Keratinocyte (primary cell): ENCODE data around the gene DGCR8. TPM values are rescaled to one million over a fixed set of nuclear protein-coding genes. Genes with fewer than 3 reads are reported as not detected.

ENCODE experiments used
- DNase-seq: peaks from one replicate; pipeline ENCODE4 v3.0.0-alpha.2; 2011; ENCODE audit warnings: low read depth, missing footprints, low spot score
- FAIRE-seq: peaks from 2 replicates; lab custom pipeline; 2011; peaks lifted over from hg19 to GRCh38; lab: Jason Lieb, UNC
- H2AFZ ChIP-seq: 2 replicates; pipeline ENCODE4 v1.6.0; 2012; ENCODE audit warnings: low read length, control low read depth, inconsistent platforms; ENCODE audit not compliant: control insufficient read depth
- H3K27ac ChIP-seq: 2 replicates; pipeline ENCODE4 v1.5.1; 2011; ENCODE audit warnings: low read length; ENCODE audit not compliant: control insufficient read depth, insufficient read depth
- H3K27me3 ChIP-seq: 3 replicates; pipeline ENCODE4 v1.6.0; 2011; ENCODE audit warnings: low read length; ENCODE audit not compliant: control insufficient read depth, insufficient read depth; ENCODE audit errors: extremely low read depth
- H3K36me3 ChIP-seq, 2 experiments: 2 replicates in 1 of 2; 3 replicates in 1 of 2; pipeline ENCODE4 v1.5.1; 2011; ENCODE audit warnings: low read length in 2 of 2, mild to moderate bottlenecking in 1 of 2; ENCODE audit not compliant: control insufficient read depth in 2 of 2, insufficient read depth in 2 of 2; ENCODE audit errors: extremely low read depth in 1 of 2
- H3K4me1 ChIP-seq: 3 replicates; pipeline ENCODE4 v1.5.1; 2011; ENCODE audit warnings: low read length; ENCODE audit not compliant: control insufficient read depth, insufficient read depth; ENCODE audit errors: extremely low read depth
- H3K4me2 ChIP-seq: 3 replicates; pipeline ENCODE4 v1.6.0; 2011; ENCODE audit warnings: low read depth, low read length; ENCODE audit not compliant: control insufficient read depth, insufficient read depth; ENCODE audit errors: extremely low read depth
- H3K4me3 ChIP-seq, 3 experiments: fragments of 200-600 bp in 1 of 3; sonication (generic) in 1 of 3; 2 replicates in 2 of 3; 3 replicates in 1 of 3; pipeline ENCODE4 v1.5.1; 2011 to 2016; ENCODE audit warnings: low read length in 3 of 3, mild to moderate bottlenecking in 3 of 3, control low read depth in 2 of 3, inconsistent platforms in 1 of 3, low read depth in 1 of 3, mixed read lengths in 1 of 3, mixed run types in 1 of 3, moderate library complexity in 1 of 3; ENCODE audit not compliant: control insufficient read depth in 2 of 3, insufficient read depth in 2 of 3; ENCODE audit errors: extremely low read depth in 1 of 3
- H3K79me2 ChIP-seq: 2 replicates; pipeline ENCODE4 v1.6.0; 2012; ENCODE audit warnings: low read length; ENCODE audit not compliant: control insufficient read depth, insufficient read depth
- H3K9ac ChIP-seq: 3 replicates; pipeline ENCODE4 v1.6.0; 2011; ENCODE audit warnings: low read length; ENCODE audit not compliant: control insufficient read depth, insufficient read depth; ENCODE audit errors: extremely low read depth
- H3K9me1 ChIP-seq: 3 replicates; pipeline ENCODE4 v1.6.0; 2011; ENCODE audit warnings: low read length; ENCODE audit not compliant: control insufficient read depth, insufficient read depth; ENCODE audit errors: extremely low read depth
- H3K9me3 ChIP-seq: 2 replicates; pipeline ENCODE4 v1.5.1; 2012; ENCODE audit warnings: low read depth, low read length; ENCODE audit not compliant: control insufficient read depth
- H4K20me1 ChIP-seq: 3 replicates; pipeline ENCODE4 v1.6.0; 2011; ENCODE audit warnings: low read length; ENCODE audit not compliant: control insufficient read depth, insufficient read depth; ENCODE audit errors: extremely low read depth
- CTCF ChIP-seq, 3 experiments: IDR thresholded peaks in 1 of 3; conservative IDR thresholded peaks in 1 of 3; optimal IDR thresholded peaks in 1 of 3; 2 replicates in 2 of 3; 3 replicates in 1 of 3; pipeline versions ENCODE3 to v1.5.1; 2011; ENCODE audit warnings: low read length in 3 of 3, mild to moderate bottlenecking in 3 of 3, moderate library complexity in 2 of 3, control low read depth in 1 of 3, inconsistent platforms in 1 of 3; ENCODE audit not compliant: insufficient read depth in 2 of 3; ENCODE audit errors: extremely low read depth in 1 of 3
- EZH2 ChIP-seq: IDR thresholded peaks from one replicate; pipeline ENCODE4 v1.6.1; 2012; ENCODE audit warnings: inconsistent platforms, mild to moderate bottlenecking, low read length, moderate library complexity
- dilution Hi-C: fragments of 300-500 bp; cut with MboI; formaldehyde crosslinking; loops from one replicate; pipeline ENCODE4 v1.7.0; 2020; ENCODE audit warnings: low sequenced_read_pairs; ENCODE audit not compliant: extremely low pct_ligation_motif_present
- polyA plus RNA-seq, 5 experiments: library from polyadenylated mRNA; depleted of rRNA in 3 of 5; stranded (reverse) in 3 of 5; stranded (forward) in 1 of 5; unstranded in 1 of 5; fragments of >200 nt; gene quantifications; 1 replicate in 1 of 5; 2 replicates in 3 of 5; 3 replicates in 1 of 5; pipeline versions ENCODE4 v1.2.1 to v1.2.3, GENCODE V29; 2011 to 2012; ENCODE audit warnings: missing spikeins in 2 of 5, low read depth in 1 of 5, low replicate concordance in 1 of 5

The DGCR8 gene
- polyA plus RNA-seq, 1 donor (not counting 4 experiments of a cell fraction or from before 2014, with no cell fraction given): 17.2 TPM

- H3K9me1 ChIP-seq: peaks cover 5% of the 10 kb centered on the region
- peak; percentile 90 for FAIRE-seq
- no peak for DNase-seq
These were observed 17.3 kb upstream of the DGCR8 start for GRCh38 chr22:20062766-20063083.

GRCh38 chr22:20063271-20064139 is 16.5 kb upstream of the DGCR8 start:
- Histone ChIP-seq H3K36me3 (peaks cover 0 to 3% of the 10 kb centered on the region in 2 experiments), H3K27me3 (no peaks in the 10 kb centered on the region), H2AFZ (no peak overlapping the region), H3K27ac (no peak overlapping the region), H3K9me1 (peaks cover 5% of the 10 kb centered on the region), H3K9me3 (no peaks in the 10 kb centered on the region), H4K20me1 (no peaks in the 10 kb centered on the region), H3K4me3 (no peak overlapping the region), H3K4me2 (peak overlapping the region; percentile 22), H3K4me1 (peaks cover 32% of the 10 kb centered on the region), H3K9ac (no peak overlapping the region), H3K79me2 (no peaks in the 10 kb centered on the region)
- FAIRE-seq (no peak), DNase-seq (no peak)
- dilution Hi-C loops: no loop called here
- TF ChIP-seq EZH2 (no peak), CTCF (optimal IDR thresholded peaks at IDR 0.05 in 1 of 3, IDR thresholded peaks at IDR 0.05 in 1 of 3, conservative IDR thresholded peaks at IDR 0.05 in 1 of 3; ENCODE audit: extremely low read depth in 1 of 3, insufficient read depth in 2 of 3, low read length in 3 of 3) (peak; percentile 26 to 53 (median 35))

More at GRCh38 chr22:20062766-20063083, 17.3 kb upstream of the DGCR8 start:
- Histone ChIP-seq H3K4me1 (peaks cover 32% of the 10 kb centered on the region), H3K27ac (peak overlapping the region; percentile 31), H2AFZ (no peak overlapping the region), H4K20me1 (no peaks in the 10 kb centered on the region), H3K79me2 (no peaks in the 10 kb centered on the region), H3K9ac (no peak overlapping the region), H3K4me2 (peak overlapping the region; percentile 27), H3K9me3 (no peaks in the 10 kb centered on the region), H3K4me3 (no peak overlapping the region), H3K36me3 (peaks cover 0 to 3% of the 10 kb centered on the region in 2 experiments), H3K27me3 (no peaks in the 10 kb centered on the region)
- TF ChIP-seq EZH2 (no peak), CTCF (optimal IDR thresholded peaks at IDR 0.05 in 1 of 3, IDR thresholded peaks at IDR 0.05 in 1 of 3, conservative IDR thresholded peaks at IDR 0.05 in 1 of 3; ENCODE audit: extremely low read depth in 1 of 3, insufficient read depth in 2 of 3, low read length in 3 of 3) (no peak)
- dilution Hi-C loops: no loop called here
